A549 treated with Hydrocortisone at 1 μM for 4 hours (cell line): ENCODE measurements around the gene CCNB1IP1. TPM values are rescaled to one million over a fixed set of nuclear protein-coding genes. Genes with fewer than 3 reads are reported as not detected.

Source experiments
- total RNA-seq: library from RNA; stranded (reverse); fragments of 200-300 nt; extraction: Qiagen RNA extraction; gene quantifications from 5 replicates; pipeline ENCODE4 v1.2.3, GENCODE V29; 2022

CCNB1IP1 gene, protein sequence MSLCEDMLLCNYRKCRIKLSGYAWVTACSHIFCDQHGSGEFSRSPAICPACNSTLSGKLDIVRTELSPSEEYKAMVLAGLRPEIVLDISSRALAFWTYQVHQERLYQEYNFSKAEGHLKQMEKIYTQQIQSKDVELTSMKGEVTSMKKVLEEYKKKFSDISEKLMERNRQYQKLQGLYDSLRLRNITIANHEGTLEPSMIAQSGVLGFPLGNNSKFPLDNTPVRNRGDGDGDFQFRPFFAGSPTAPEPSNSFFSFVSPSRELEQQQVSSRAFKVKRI
- total RNA-seq = 37.7 to 46.5 TPM (median 39.4 TPM) in 5 replicates

DNA sequence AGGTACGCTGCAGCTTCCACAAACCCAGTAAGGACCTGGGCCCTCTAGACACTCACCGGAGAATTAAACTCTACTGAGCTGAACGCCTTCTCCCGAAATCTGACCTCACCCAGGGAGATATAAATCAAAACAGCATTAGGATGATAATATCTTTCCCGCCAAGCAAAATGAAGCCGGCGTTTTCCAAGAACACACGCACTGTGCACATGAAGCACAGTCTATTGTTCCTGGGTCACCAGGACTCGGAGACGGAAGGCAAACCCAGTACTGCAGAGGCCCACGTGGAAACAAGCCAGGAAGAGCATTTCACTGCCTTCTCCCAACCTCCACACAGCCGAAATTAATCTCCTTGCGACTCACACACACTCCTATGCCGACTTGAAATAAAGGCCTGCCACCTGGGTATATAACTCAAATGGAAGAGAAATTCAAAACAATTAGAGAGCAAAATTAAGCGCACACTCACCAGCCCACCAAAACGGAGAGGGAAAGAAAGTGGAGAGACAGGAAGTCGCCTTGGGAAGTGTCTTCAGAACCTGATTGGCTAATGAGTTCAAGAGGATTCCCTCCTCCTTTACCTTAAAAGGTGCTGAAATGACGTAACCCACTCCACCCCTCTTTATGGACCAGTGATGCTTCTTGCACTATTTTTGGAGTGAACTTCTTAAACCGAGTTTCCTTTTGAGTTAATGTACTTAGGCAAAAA is at the start of gene CCNB1IP1:
Gene CCNB1IP1 (minus strand): TSS at position 492 of the 706 bp plus-strand sequence. CDS start 16,756 bp downstream, outside the sequence.

DNA sequence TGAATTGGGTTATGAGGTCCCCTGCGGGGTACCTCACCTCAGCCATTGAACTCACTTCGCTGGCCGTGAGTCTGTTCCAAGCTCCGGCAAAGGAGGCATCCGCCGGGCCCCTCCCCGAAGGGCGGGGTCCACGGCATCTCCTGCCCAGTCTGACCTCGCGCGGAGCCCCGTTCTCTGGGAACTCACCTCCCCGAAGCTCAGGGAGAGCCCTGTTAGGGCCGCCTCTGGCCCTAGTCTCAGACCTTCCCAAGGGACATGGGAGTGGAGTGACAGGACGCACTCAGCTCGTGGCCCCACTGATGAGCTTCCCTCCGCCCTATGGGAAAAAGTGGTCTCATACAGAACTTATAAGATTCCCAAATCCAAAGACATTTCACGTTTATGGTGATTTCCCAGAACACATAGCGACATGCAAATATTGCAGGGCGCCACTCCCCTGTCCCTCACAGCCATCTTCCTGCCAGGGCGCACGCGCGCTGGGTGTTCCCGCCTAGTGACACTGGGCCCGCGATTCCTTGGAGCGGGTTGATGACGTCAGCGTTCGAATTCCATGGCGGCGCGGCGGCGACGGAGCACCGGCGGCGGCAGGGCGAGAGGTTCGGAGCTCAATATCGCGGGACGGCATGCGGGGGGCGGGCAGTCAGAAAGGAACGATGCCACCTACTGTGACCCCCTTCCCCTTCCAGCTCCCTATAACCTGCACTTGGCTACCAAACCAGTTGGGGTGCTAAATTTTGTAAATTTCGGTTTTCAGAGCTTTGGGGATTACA is 10.2 kb upstream of the CCNB1IP1 start, which contains the start of gene PARP2:
Gene PARP2 (plus strand): TSS at position 544 of the 770 bp plus-strand sequence. CDS start 7 bp downstream, at position 551.

DNA sequence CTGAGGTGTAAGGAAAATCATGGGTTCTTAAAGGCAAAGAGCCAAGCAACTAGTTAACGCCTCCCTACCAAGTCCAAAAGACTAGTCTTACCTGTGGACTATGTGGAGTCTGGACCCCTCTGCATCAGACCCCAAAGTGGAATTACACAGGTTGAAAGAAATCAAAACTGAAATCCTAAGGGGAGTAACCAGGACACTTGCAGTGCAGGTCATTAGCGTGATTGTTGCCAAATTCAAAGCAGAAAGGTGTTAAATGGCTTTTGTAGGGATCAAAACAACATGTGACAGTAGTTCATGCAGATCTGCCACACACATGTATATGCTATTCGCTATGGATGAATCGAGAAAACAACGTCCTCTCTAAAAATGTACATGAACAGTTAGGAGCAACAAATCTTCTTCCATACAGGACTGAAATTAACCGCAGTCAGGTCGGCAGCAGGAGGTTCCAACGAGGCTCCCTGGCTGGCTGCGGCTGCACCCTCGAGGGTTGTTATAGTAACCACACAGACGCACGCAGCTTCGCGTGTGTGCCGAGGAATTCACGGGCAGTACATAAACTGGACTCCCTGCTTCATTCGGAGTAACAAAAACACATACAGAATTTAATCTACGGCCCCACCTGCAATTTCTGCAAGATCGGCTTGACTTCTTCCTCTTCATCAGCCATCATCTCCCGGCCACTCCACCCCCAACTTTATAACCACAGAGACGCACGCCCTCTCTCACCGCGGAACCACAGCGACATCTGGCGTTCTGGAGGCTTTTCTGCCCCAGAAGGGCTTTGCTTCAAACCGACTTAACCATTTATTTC is 27.6 kb downstream of the CCNB1IP1 start, which contains the start of gene TTC5:
Gene TTC5 (minus strand): TSS at position 687 of the 814 bp plus-strand sequence. CDS start 14 bp downstream, at position 673.

Other genes starting within 250 kb of the CCNB1IP1 start
- gene OR4K17, start 222.5 kb downstream of the CCNB1IP1 start, total RNA-seq = not detected in 5 replicates
- gene OR4N5, start 194.5 kb downstream of the CCNB1IP1 start, total RNA-seq = not detected in 5 replicates
- not detected in 5 replicates for gene OR11G2, start 142.4 kb downstream of the CCNB1IP1 start, total RNA-seq
- not detected in 5 replicates for gene OR11H6, start 109.6 kb downstream of the CCNB1IP1 start, total RNA-seq
- gene OR11H7, start 104.3 kb downstream of the CCNB1IP1 start, total RNA-seq = not detected in 5 replicates
- gene OR11H4, start 94.0 kb downstream of the CCNB1IP1 start, total RNA-seq = not detected in 5 replicates
- 17.3 to 27.1 TPM (median 18.5 TPM) in 5 replicates for gene TTC5, start 27.3 kb downstream of the CCNB1IP1 start, total RNA-seq
- gene PARP2, start 10.4 kb upstream of the CCNB1IP1 start, total RNA-seq = 17.3 to 24.3 TPM (median 18.7 TPM) in 5 replicates
- 8.2 to 10.7 TPM (median 9.4 TPM) in 5 replicates for gene TEP1, start 80.2 kb upstream of the CCNB1IP1 start, total RNA-seq
- gene KLHL33, start 102.9 kb upstream of the CCNB1IP1 start, total RNA-seq = 0.01 TPM in 1 of 5 replicates, not detected in the others
- gene OSGEP, start 121.5 kb upstream of the CCNB1IP1 start, total RNA-seq = 24.7 to 28.8 TPM (median 25.7 TPM) in 5 replicates
- 249 to 284 TPM (median 257 TPM) in 5 replicates for gene APEX1, start 121.9 kb upstream of the CCNB1IP1 start, total RNA-seq
- 29.0 to 42.3 TPM (median 32.5 TPM) in 5 replicates for gene PIP4P1, start 128.2 kb upstream of the CCNB1IP1 start, total RNA-seq
- 141 to 164 TPM (median 143 TPM) in 5 replicates for gene PNP, start 136.1 kb upstream of the CCNB1IP1 start, total RNA-seq
- gene RNASE10, start 172.3 kb upstream of the CCNB1IP1 start, total RNA-seq = 0.13 to 0.58 TPM (median 0.34 TPM) in 5 replicates
- gene RNASE9, start 227.8 kb upstream of the CCNB1IP1 start, total RNA-seq = not detected in 5 replicates